ENCODE results near the gene PEX3. TPM values are rescaled to one million over a fixed set of nuclear protein-coding genes. Genes with fewer than 3 reads are reported as not detected.
A peak's percentile ranks its signal among the peaks of the same experiment; 100 is the strongest.
"Not testable (repeated sequence)": the region's sequence is repeated elsewhere in the genome, so short reads cannot be mapped to it uniquely, and the experiment has no call there.

The PEX3 gene
- total and polyA plus RNA-seq, 2 experiments from 2014 or later = 23.2 to 24.5 TPM

- H2AFZ ChIP-seq = no peak overlapping the region
- no peak overlapping the region for H3K4me2 ChIP-seq
- no peaks in the 10 kb centered on the region for H3K9me3 ChIP-seq (ENCODE audit: low read depth)
- peaks cover 3% of the 10 kb centered on the region for H4K20me1 ChIP-seq (ENCODE audit: insufficient read depth, poor library complexity, severe bottlenecking)
- DNase-seq (ENCODE audit: low spot score) = no peak
- peaks cover 8% of the 10 kb centered on the region for H3K4me1 ChIP-seq (ENCODE audit: insufficient read depth)
- no peak overlapping the region for H3K27ac ChIP-seq
- WGBS (ENCODE audit: low lambda C conversion rate, missing lambda C conversion rate) = 95% methylated on average over 2 of the region's 2 CpGs
- H3K79me2 ChIP-seq = peaks cover 47% of the 10 kb centered on the region
- no peak for TF ChIP-seq EZH2phosphoT487 (IDR thresholded peaks at IDR 0.05; ENCODE audit: low read depth, severe bottlenecking, unreplicated experiment)
- H3K36me3 ChIP-seq (replicated peaks; ENCODE audit: insufficient read depth, low read depth) = no peaks in the 10 kb centered on the region
- no peaks in the 10 kb centered on the region for H3K9me2 ChIP-seq (replicated peaks; ENCODE audit: insufficient read depth)
- no peak overlapping the region for H3K4me3 ChIP-seq
- H3K27me3 ChIP-seq = no peaks in the 10 kb centered on the region
Measured at GRCh38 chr6:143506620-143507019, 56.0 kb downstream of the PEX3 start.

DNA sequence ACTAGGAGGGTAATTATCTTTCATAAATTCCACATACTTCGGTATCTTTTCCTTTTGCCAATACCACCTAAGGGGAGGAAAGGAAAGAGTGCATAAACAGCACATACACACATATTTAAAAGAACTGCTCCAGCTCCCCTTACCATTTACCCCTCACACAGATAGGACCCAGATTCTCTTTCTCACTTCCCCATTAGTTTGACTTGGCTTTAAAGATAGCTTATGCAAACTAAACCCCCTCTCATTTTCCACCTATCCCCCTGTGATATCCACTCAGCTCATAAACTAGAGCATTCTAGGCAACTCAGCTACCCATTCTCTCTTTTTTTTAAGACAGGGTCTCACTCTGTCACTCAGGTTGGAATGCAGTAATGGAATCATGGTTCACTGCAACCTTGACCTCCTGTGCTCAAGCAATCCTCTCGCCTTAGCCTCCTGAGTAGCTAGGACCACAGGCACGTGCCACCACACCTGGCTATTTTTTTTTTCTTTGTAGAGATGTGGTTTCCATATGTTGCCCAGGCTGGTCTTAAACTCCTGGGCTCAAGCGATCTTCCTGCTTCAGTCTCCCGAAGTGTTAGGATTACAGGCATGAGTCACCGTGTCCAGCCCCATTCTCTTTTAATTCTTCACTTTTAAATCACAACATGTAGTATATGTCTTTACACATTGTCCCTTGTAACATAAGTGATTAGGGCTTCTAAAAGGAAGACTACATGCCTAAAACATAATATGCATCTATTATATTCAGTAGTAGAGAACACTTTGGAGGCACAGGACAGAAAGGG lies 56.9 kb downstream of the PEX3 start:
- peaks cover 47% of the 10 kb centered on the region for H3K79me2 ChIP-seq
- TF ChIP-seq CTCF (IDR thresholded peaks at IDR 0.05; ENCODE audit: poor library complexity) (no peak), EZH2 (IDR thresholded peaks at IDR 0.05; ENCODE audit: borderline replicate concordance) (no peak), EZH2phosphoT487 (IDR thresholded peaks at IDR 0.05; ENCODE audit: low read depth, severe bottlenecking, unreplicated experiment) (no peak)
- H3K27me3 ChIP-seq = no peaks in the 10 kb centered on the region
- no peaks in the 10 kb centered on the region for H3K9me2 ChIP-seq (replicated peaks; ENCODE audit: insufficient read depth)
- no peak for DNase-seq (ENCODE audit: low spot score)
- 84% methylated on average over 6 of the region's 6 CpGs for WGBS (ENCODE audit: low lambda C conversion rate, missing lambda C conversion rate)
- peaks cover 12% of the 10 kb centered on the region for H3K4me1 ChIP-seq (ENCODE audit: insufficient read depth)
- no peak overlapping the region for H2AFZ ChIP-seq
- H3K9me3 ChIP-seq (ENCODE audit: low read depth) = no peaks in the 10 kb centered on the region
- H3K4me2 ChIP-seq = peak overlapping the region; percentile 84
- no peak overlapping the region for H3K27ac ChIP-seq
- H4K20me1 ChIP-seq (ENCODE audit: insufficient read depth, poor library complexity, severe bottlenecking) = peaks cover 3% of the 10 kb centered on the region
- H3K4me3 ChIP-seq = no peak overlapping the region
- no peaks in the 10 kb centered on the region for H3K36me3 ChIP-seq (replicated peaks; ENCODE audit: insufficient read depth, low read depth)

DNA sequence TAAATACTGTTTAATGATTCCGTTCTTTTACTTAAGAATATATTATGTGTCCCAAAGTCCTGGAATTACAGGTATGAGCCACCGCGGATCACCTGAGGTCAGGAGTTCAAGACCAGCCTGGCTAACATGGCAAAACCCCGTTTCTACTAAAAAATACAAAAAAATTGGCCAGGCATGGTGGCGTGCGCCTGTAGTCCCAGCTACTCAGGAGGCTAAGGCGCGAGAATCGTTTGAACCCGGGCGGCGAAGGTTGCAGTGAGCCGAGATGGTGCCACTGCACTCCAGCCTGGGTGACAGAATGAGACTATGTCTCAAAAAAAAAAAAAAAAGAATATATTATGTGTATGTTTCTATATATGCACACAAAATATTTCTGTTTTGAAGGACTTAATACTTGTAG lies 59.7 kb downstream of the PEX3 start:
- Histone ChIP-seq H3K4me3 (peak overlapping the region; percentile 58), H3K27ac (peak overlapping the region; percentile 91), H2AFZ (peak overlapping the region; percentile 84), H3K4me1 (ENCODE audit: insufficient read depth) (peaks cover 12% of the 10 kb centered on the region), H3K4me2 (peak overlapping the region; percentile 84), H3K79me2 (peaks cover 44% of the 10 kb centered on the region)
- H4K20me1 ChIP-seq (ENCODE audit: insufficient read depth, poor library complexity, severe bottlenecking); H3K9me2 ChIP-seq (replicated peaks; ENCODE audit: insufficient read depth); H3K9me3 ChIP-seq (ENCODE audit: low read depth); H3K27me3 ChIP-seq; DNase-seq (ENCODE audit: low spot score); H3K36me3 ChIP-seq (replicated peaks; ENCODE audit: insufficient read depth, low read depth): not testable (repeated sequence)
- WGBS (ENCODE audit: low lambda C conversion rate, missing lambda C conversion rate) = 97% methylated on average over 13 of the region's 13 CpGs

DNA sequence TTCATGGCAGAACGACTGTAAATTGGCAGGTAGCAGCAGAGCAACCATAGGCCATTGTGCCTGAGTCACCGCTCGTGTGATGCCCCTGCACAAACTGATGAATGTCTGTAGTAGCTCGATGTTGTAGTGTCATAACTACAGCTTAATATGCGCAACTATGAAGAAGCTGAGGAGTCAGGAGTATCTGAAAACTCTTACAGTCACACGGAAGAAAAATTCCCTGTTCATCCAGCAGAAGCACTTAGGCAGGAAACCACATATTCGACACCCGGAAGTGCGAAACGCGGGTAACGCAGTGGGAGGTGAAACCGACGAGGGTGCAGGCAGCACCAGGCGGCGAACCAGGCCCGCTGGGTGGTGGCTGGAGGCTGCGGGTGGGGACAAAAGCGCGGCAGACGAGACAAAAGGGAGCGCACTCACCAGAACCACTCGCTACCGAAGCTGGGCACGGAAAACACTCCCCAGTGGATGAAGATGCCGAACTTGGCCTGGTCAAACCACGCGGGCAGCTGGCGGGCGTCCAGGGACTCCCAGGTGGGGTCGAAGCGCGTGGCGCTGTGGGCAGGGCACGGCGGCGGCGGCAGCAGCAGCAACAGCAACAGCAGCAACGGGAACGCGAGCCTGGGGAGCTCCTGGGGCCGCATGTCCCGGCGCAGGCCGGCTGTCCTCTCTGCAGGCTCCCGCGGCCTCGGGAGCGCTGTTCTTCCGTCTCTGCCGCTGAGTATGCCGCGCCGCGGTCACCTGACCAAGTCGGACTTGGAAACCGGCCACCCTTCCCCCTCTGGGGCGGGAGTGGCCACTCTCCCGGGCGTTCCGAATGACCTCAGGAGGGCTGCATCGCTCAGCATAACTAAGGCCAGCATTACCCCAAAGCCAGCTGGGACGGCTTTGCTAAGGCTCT lies 60.6 kb downstream of the PEX3 start, which contains the start of gene FUCA2:
Gene FUCA2 (minus strand): TSS at position 730 of the 901 bp plus-strand sequence. CDS start 86 bp downstream, at position 644.
- peak; percentile 96 for DNase-seq (ENCODE audit: low spot score)
- Histone ChIP-seq H3K9me2 (replicated peaks; ENCODE audit: insufficient read depth) (no peaks in the 10 kb centered on the region), H3K4me3 (peak within 1 kb of the TSS; percentile 58), H3K27me3 (no peaks in the 10 kb centered on the region), H3K79me2 (peaks cover 38% of the 10 kb centered on the region), H3K27ac (peak within 1 kb of the TSS; percentile 91), H3K9me3 (ENCODE audit: low read depth) (no peaks in the 10 kb centered on the region), H3K4me1 (ENCODE audit: insufficient read depth) (peaks cover 12% of the 10 kb centered on the region), H3K4me2 (peak within 1 kb of the TSS; percentile 84), H4K20me1 (ENCODE audit: insufficient read depth, poor library complexity, severe bottlenecking) (peaks cover 3% of the 10 kb centered on the region), H2AFZ (peak within 1 kb of the TSS; percentile 84), H3K36me3 (replicated peaks; ENCODE audit: insufficient read depth, low read depth) (no peaks in the 10 kb centered on the region)
- 8% methylated on average over 62 of the region's 63 CpGs for WGBS (ENCODE audit: low lambda C conversion rate, missing lambda C conversion rate)
- TF ChIP-seq CTCF (IDR thresholded peaks at IDR 0.05; ENCODE audit: poor library complexity) = no peak
- no peak for TF ChIP-seq EZH2 (IDR thresholded peaks at IDR 0.05; ENCODE audit: borderline replicate concordance)
- no peak for TF ChIP-seq EZH2phosphoT487 (IDR thresholded peaks at IDR 0.05; ENCODE audit: low read depth, severe bottlenecking, unreplicated experiment)
